Stimulated activated CD8-positive, alpha-beta memory T cell treated with anti-CD3 and anti-CD28 coated beads, Interleukin-12 subunit alpha, Interleukin-12 subunit beta, amount 100 ng/mL, for 1 hour (primary cell): ENCODE measurements around the gene MAN2A1.
"Not testable (repeated sequence)": the region's sequence is repeated elsewhere in the genome, so short reads cannot be mapped to it uniquely, and the experiment has no call there.

Experiments
- DNase-seq: peaks from one replicate; pipeline ENCODE4 v3.0.0-alpha.2; 2020; ENCODE audit warnings: low read depth

MAN2A1 gene

GRCh38 chr5:109826426-109826825, 136.7 kb downstream of the MAN2A1 start:
- DNase-seq = no peak

GRCh38 chr5:109829331-109829730, 139.6 kb downstream of the MAN2A1 start:
- DNase-seq = no peak

- no peak for DNase-seq
Measured at GRCh38 chr5:109830955-109831502, 141.3 kb downstream of the MAN2A1 start.

GRCh38 chr5:109832207-109833188, 142.8 kb downstream of the MAN2A1 start:
- not testable (repeated sequence) for DNase-seq

- no peak for DNase-seq
Measured at GRCh38 chr5:109833946-109834345, 144.2 kb downstream of the MAN2A1 start.

GRCh38 chr5:109836280-109836679, 146.6 kb downstream of the MAN2A1 start:
- DNase-seq = no peak

GRCh38 chr5:109837231-109837861, 147.6 kb downstream of the MAN2A1 start:
- no peak for DNase-seq

- no peak for DNase-seq
Measured at GRCh38 chr5:109838157-109838556, 148.4 kb downstream of the MAN2A1 start.

GRCh38 chr5:109844148-109844547, 154.4 kb downstream of the MAN2A1 start:
- DNase-seq = no peak

- no peak for DNase-seq
Measured at GRCh38 chr5:109844695-109845094, 155.0 kb downstream of the MAN2A1 start.

GRCh38 chr5:109848130-109848529, 158.4 kb downstream of the MAN2A1 start:
- no peak for DNase-seq

GRCh38 chr5:109849478-109850088, 159.9 kb downstream of the MAN2A1 start:
- DNase-seq = no peak

- DNase-seq = no peak
Measured at GRCh38 chr5:109852371-109853155, 162.8 kb downstream of the MAN2A1 start.

GRCh38 chr5:109853377-109853776, 163.7 kb downstream of the MAN2A1 start:
- DNase-seq = no peak

GRCh38 chr5:109855056-109855455, 165.3 kb downstream of the MAN2A1 start:
- no peak for DNase-seq

GRCh38 chr5:109857405-109858031, 167.8 kb downstream of the MAN2A1 start:
- no peak for DNase-seq

GRCh38 chr5:109859537-109859936, 169.8 kb downstream of the MAN2A1 start:
- DNase-seq = no peak

GRCh38 chr5:109862301-109862700, 172.6 kb downstream of the MAN2A1 start:
- no peak for DNase-seq

GRCh38 chr5:109863752-109864151, 174.0 kb downstream of the MAN2A1 start:
- no peak for DNase-seq

GRCh38 chr5:109865637-109866036, 175.9 kb downstream of the MAN2A1 start:
- DNase-seq = no peak

GRCh38 chr5:109866051-109866450, 176.3 kb downstream of the MAN2A1 start:
- no peak for DNase-seq
